CD14-positive monocyte (primary cell): ENCODE data around the gene PRF1. TPM values are rescaled to one million over a fixed set of nuclear protein-coding genes. Genes with fewer than 3 reads are reported as not detected.

Experiments used
- DNase-seq, 3 donors: peaks; one replicate each; pipeline ENCODE4 v3.0.0-alpha.2; 2011 to 2022
- H2AFZ ChIP-seq: 2 replicates; pipeline ENCODE4 v1.6.0; 2012; ENCODE audit warnings: mild to moderate bottlenecking, low read depth, low read length, inconsistent platforms; ENCODE audit not compliant: insufficient read depth, poor library complexity, severe bottlenecking
- H3K27ac ChIP-seq, 2 donors: 1 replicate in 1 of 2; 2 replicates in 1 of 2; pipeline ENCODE4 v1.5.1; 2012 to 2013; ENCODE audit warnings: low read length in 2 of 2, control low read depth in 1 of 2, inconsistent platforms in 1 of 2, low read depth in 1 of 2, mild to moderate bottlenecking in 1 of 2
- H3K27me3 ChIP-seq, 2 donors: one replicate each; pipeline versions ENCODE4 v1.6.0 to v1.6.1; 2011 to 2013; ENCODE audit warnings: low read length in 2 of 2; ENCODE audit not compliant: control insufficient read depth in 2 of 2, insufficient read depth in 2 of 2
- H3K36me3 ChIP-seq, 2 donors: replicated peaks in 1 of 2; 1 replicate in 1 of 2; 2 replicates in 1 of 2; pipeline versions ENCODE4 v1.5.1 to v1.6.1; 2012 to 2013; ENCODE audit warnings: low read length in 2 of 2, control low read depth in 1 of 2, inconsistent platforms in 1 of 2, mild to moderate bottlenecking in 1 of 2; ENCODE audit not compliant: insufficient read depth in 2 of 2, control insufficient read depth in 1 of 2
- H3K4me1 ChIP-seq, 2 donors: 1 replicate in 1 of 2; 2 replicates in 1 of 2; pipeline versions ENCODE4 v1.5.1 to v1.6.1; 2012 to 2013; ENCODE audit warnings: low read length in 2 of 2, control low read depth in 1 of 2, inconsistent platforms in 1 of 2, mild to moderate bottlenecking in 1 of 2, moderate library complexity in 1 of 2; ENCODE audit not compliant: insufficient read depth in 2 of 2, control insufficient read depth in 1 of 2
- H3K4me2 ChIP-seq: replicated peaks from 2 replicates; pipeline ENCODE3; 2012; ENCODE audit warnings: low read length, moderate library complexity, mild to moderate bottlenecking; ENCODE audit not compliant: poor library complexity, severe bottlenecking; ENCODE audit errors: extremely low read depth
- H3K4me3 ChIP-seq, 3 experiments: fragments of 200-600 bp in 1 of 3; sonication (generic) in 1 of 3; replicated peaks in 1 of 3; 1 replicate in 2 of 3; 2 replicates in 1 of 3; pipeline ENCODE4 v1.5.1; 2011 to 2013; ENCODE audit warnings: low read length in 3 of 3, mild to moderate bottlenecking in 3 of 3, control low read depth in 2 of 3, low read depth in 2 of 3, inconsistent platforms in 1 of 3, moderate library complexity in 1 of 3
- H3K79me2 ChIP-seq: 2 replicates; pipeline ENCODE4 v1.6.0; 2012; ENCODE audit warnings: mild to moderate bottlenecking, control low read depth, inconsistent platforms, low read length, moderate library complexity; ENCODE audit not compliant: insufficient read depth
- H3K9ac ChIP-seq: 2 replicates; pipeline ENCODE4 v1.6.0; 2017; ENCODE audit warnings: low read length, mild to moderate bottlenecking; ENCODE audit not compliant: insufficient read depth, poor library complexity, severe bottlenecking
- H3K9me3 ChIP-seq, 2 donors: replicated peaks in 1 of 2; 1 replicate in 1 of 2; 2 replicates in 1 of 2; pipeline versions ENCODE4 v1.5.1 to v1.6.1; 2012 to 2013; ENCODE audit warnings: low read length in 2 of 2, control low read depth in 1 of 2; ENCODE audit not compliant: control insufficient read depth in 1 of 2, insufficient read depth in 1 of 2
- H4K20me1 ChIP-seq: 2 replicates; pipeline ENCODE4 v1.6.0; 2012; ENCODE audit warnings: mild to moderate bottlenecking, low read length, control low read depth, moderate library complexity; ENCODE audit not compliant: insufficient read depth
- H3K27ac Mint-ChIP-seq, 7 donors: one replicate each; pipeline ENCODE4 v1.8.0; 2020; ENCODE audit warnings: mild to moderate bottlenecking in 7 of 7, mixed read lengths in 7 of 7, moderate library complexity in 6 of 7, inconsistent platforms in 2 of 7
- H3K27me3 Mint-ChIP-seq, 3 donors: one replicate each; pipeline ENCODE4 v1.8.0; 2021 to 2022; ENCODE audit warnings: low read depth in 3 of 3, mild to moderate bottlenecking in 3 of 3, mixed read lengths in 3 of 3, moderate library complexity in 3 of 3, inconsistent platforms in 1 of 3
- H3K36me3 Mint-ChIP-seq, 2 donors: one replicate each; pipeline ENCODE4 v1.8.0; 2020; ENCODE audit warnings: mixed read lengths in 2 of 2, inconsistent platforms in 1 of 2, mild to moderate bottlenecking in 1 of 2
- H3K4me1 Mint-ChIP-seq: one replicate; pipeline ENCODE4 v1.8.0; 2020; ENCODE audit warnings: mild to moderate bottlenecking, mixed read lengths
- H3K4me3 Mint-ChIP-seq, 2 donors: one replicate each; pipeline ENCODE4 v1.8.0; 2020; ENCODE audit warnings: mild to moderate bottlenecking in 2 of 2, mixed read lengths in 2 of 2, moderate library complexity in 1 of 2
- H3K9me3 Mint-ChIP-seq, 7 donors: one replicate each; pipeline ENCODE4 v1.8.0; 2020 to 2022; ENCODE audit warnings: mixed read lengths in 7 of 7, mild to moderate bottlenecking in 6 of 7, moderate library complexity in 6 of 7, inconsistent platforms in 2 of 7
- WGBS: methylation state at CpG from one replicate; pipeline ENCODE4 v1.1.5; 2013; ENCODE audit warnings: missing lambda C conversion rate; ENCODE audit not compliant: insufficient coverage; 5-methylcytosine and 5-hydroxymethylcytosine counted together
- intact Hi-C, 2 donors: fragments of 100-400 bp; cut with micrococcal nuclease; formaldehyde crosslinking; loops; one replicate each; pipeline versions ENCODE4 v1.15.0 to v1.15.1; 2023
- polyA plus RNA-seq, 3 donors: library from polyadenylated mRNA; depleted of rRNA in 1 of 3; unstranded in 2 of 3; stranded (reverse) in 1 of 3; fragments of 300-500 nt in 2 of 3; fragments of >200 nt in 1 of 3; fragmentation: Illumina TruSeq in 2 of 3; gene quantifications; 1 replicate in 2 of 3; 2 replicates in 1 of 3; pipeline ENCODE4 v1.2.3, GENCODE V29; 2012 to 2021
- TF ChIP-seq, protein P1 (sequence below): fragments of 200-600 bp; IDR thresholded peaks from one replicate; pipeline ENCODE4 v1.8.0; 2022; ENCODE audit warnings: antibody characterized with exemption, mild to moderate bottlenecking

Gene PRF1
- polyA plus RNA-seq, 3 donors = 0.09 to 2.7 (median 2.4) TPM

DNA sequence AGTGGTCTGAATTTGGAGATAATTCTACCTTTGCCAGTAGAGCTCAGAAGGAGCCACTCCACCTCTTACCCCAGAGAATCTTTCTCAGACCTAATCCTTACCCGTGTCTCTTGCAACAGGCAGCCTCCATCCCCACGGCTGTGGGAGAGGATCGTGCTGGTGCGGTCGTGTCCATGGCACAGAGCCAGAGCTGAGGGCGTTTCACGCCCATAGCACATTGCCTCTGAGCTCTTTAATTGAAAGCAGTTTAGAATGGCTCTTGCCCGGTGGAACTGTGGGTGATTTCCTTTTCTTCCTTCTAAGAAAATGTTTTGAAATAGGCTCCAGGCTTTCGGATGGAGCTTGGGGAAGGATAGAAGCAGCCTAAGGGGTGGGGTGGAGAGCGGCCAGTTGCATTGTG is 41.5 kb downstream of the PRF1 start:
- Histone ChIP-seq H3K79me2 (no peaks in the 10 kb centered on the region), H3K4me3 (no peak overlapping the region), H3K9me3 (no peaks in the 10 kb centered on the region), H3K27me3 (no peaks in the 10 kb centered on the region), H2AFZ (peak overlapping the region; percentile 21), H4K20me1 (no peaks in the 10 kb centered on the region), H3K9ac (no peak overlapping the region), H3K36me3 (no peaks in the 10 kb centered on the region), H3K4me2 (no peak overlapping the region), H3K27ac (no peak overlapping the region), H3K4me1 (peaks cover 33 to 38% of the 10 kb centered on the region in 2 donors)
- no peak overlapping the region for H3K4me3 Mint-ChIP-seq
- WGBS = 20% methylated on average over 8 of the region's 10 CpGs
- TF ChIP-seq, protein P1, sequence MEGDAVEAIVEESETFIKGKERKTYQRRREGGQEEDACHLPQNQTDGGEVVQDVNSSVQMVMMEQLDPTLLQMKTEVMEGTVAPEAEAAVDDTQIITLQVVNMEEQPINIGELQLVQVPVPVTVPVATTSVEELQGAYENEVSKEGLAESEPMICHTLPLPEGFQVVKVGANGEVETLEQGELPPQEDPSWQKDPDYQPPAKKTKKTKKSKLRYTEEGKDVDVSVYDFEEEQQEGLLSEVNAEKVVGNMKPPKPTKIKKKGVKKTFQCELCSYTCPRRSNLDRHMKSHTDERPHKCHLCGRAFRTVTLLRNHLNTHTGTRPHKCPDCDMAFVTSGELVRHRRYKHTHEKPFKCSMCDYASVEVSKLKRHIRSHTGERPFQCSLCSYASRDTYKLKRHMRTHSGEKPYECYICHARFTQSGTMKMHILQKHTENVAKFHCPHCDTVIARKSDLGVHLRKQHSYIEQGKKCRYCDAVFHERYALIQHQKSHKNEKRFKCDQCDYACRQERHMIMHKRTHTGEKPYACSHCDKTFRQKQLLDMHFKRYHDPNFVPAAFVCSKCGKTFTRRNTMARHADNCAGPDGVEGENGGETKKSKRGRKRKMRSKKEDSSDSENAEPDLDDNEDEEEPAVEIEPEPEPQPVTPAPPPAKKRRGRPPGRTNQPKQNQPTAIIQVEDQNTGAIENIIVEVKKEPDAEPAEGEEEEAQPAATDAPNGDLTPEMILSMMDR = no peak
- H3K9me3 Mint-ChIP-seq = no peaks in the 10 kb centered on the region
- peaks cover 1 to 7% (median 7%) of the 10 kb centered on the region in 3 donors for H3K27me3 Mint-ChIP-seq
- H3K4me1 Mint-ChIP-seq = peaks cover 44% of the 10 kb centered on the region
- intact Hi-C loops = no loop called here
- no peak overlapping the region for H3K27ac Mint-ChIP-seq
- no peak for DNase-seq
- H3K36me3 Mint-ChIP-seq = no peaks in the 10 kb centered on the region

DNA sequence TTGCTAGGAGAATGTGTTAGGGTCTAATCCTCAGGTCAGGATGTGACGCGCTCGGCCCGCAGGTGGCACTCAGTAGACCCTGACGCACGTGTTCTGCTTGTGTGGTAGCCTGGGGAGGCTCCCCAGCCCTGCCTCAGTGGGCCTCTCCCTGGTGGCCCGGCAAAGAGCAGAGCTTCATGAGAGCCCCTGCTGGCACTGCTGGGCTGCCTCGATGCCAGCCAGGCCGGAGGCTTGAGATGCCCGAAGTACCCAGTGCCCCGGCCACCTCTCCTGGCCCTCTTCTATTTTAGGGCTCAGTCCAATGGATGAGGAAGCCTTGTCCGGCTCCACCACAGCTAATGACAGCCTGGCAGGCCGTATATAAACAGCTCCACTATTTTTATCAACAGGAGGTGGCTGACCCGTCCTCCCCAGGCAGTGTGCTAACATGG is 42.0 kb downstream of the PRF1 start:
- H3K36me3 Mint-ChIP-seq = no peaks in the 10 kb centered on the region
- Histone ChIP-seq H3K27ac (no peak overlapping the region), H3K27me3 (no peaks in the 10 kb centered on the region), H3K79me2 (no peaks in the 10 kb centered on the region), H3K4me2 (no peak overlapping the region), H3K4me1 (peaks cover 27 to 33% of the 10 kb centered on the region in 2 donors), H3K9me3 (no peaks in the 10 kb centered on the region), H4K20me1 (no peaks in the 10 kb centered on the region), H3K36me3 (no peaks in the 10 kb centered on the region), H2AFZ (no peak overlapping the region), H3K4me3 (no peak overlapping the region), H3K9ac (no peak overlapping the region)
- TF ChIP-seq, protein P1 = no peak
- DNase-seq = no peak
- H3K4me1 Mint-ChIP-seq = peaks cover 38% of the 10 kb centered on the region
- H3K27me3 Mint-ChIP-seq = peaks cover 1 to 7% (median 5%) of the 10 kb centered on the region in 3 donors
- H3K4me3 Mint-ChIP-seq = no peak overlapping the region
- 96% methylated on average over 11 of the region's 14 CpGs for WGBS
- intact Hi-C loops = no loop called here
- H3K9me3 Mint-ChIP-seq = no peaks in the 10 kb centered on the region
- H3K27ac Mint-ChIP-seq = no peak overlapping the region
